Fibroblast of mammary gland (primary cell): ENCODE results near the gene RASSF4.

Experiments
- DNase-seq: peaks from one replicate; pipeline ENCODE4 v3.0.0-alpha.2; 2010; ENCODE audit warnings: low read depth
- H3K4me3 ChIP-seq: 2 replicates; pipeline ENCODE4 v1.5.1; 2011; ENCODE audit warnings: low read depth, mild to moderate bottlenecking, low read length, moderate library complexity; ENCODE audit not compliant: control insufficient read depth
- TF ChIP-seq, protein P1 (sequence below): conservative IDR thresholded peaks from 2 replicates; pipeline ENCODE4 v1.5.1; 2011; ENCODE audit warnings: low read depth, low read length, inconsistent platforms; ENCODE audit not compliant: control insufficient read depth, insufficient read depth

The RASSF4 gene

GRCh38 chr10:44948642-44949041 lies 11.0 kb upstream of the RASSF4 start:
- TF ChIP-seq, protein P1, sequence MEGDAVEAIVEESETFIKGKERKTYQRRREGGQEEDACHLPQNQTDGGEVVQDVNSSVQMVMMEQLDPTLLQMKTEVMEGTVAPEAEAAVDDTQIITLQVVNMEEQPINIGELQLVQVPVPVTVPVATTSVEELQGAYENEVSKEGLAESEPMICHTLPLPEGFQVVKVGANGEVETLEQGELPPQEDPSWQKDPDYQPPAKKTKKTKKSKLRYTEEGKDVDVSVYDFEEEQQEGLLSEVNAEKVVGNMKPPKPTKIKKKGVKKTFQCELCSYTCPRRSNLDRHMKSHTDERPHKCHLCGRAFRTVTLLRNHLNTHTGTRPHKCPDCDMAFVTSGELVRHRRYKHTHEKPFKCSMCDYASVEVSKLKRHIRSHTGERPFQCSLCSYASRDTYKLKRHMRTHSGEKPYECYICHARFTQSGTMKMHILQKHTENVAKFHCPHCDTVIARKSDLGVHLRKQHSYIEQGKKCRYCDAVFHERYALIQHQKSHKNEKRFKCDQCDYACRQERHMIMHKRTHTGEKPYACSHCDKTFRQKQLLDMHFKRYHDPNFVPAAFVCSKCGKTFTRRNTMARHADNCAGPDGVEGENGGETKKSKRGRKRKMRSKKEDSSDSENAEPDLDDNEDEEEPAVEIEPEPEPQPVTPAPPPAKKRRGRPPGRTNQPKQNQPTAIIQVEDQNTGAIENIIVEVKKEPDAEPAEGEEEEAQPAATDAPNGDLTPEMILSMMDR = no peak
- DNase-seq = no peak
- H3K4me3 ChIP-seq = no peak overlapping the region

DNA sequence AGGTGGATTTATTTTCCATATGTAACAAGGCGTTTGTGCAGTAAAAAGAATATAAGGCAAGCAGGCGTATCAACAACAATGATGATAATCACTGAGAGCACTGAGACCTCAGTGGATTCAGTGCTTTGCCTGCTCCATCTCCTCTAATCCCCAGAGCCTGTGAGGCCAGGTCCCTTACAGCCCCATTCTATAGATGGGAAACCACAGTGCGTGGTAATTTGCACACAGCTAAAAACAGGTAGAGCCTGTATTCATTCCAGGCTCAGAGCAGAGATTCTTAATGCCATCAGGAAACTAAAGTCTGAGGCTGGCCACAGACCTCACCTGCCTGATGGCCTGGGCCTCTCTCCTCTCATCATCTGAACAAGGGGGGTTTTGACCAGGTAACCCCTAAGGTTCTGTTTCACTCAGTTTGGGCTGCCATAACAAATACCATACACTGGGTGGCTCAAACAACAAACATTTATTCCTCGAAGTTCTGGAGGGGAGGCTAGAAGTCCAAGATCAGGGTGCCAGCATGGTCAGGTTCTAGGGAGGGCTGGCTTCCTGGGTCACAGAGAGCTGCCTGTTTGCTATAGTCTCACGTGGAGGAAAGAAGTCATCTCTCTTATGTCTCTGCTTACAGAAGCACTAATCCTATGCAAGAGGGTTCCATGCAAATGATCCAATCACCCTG lies 10.3 kb upstream of the RASSF4 start:
- H3K4me3 ChIP-seq = no peak overlapping the region
- DNase-seq = no peak
- TF ChIP-seq, protein P1 = peak; percentile 1

GRCh38 chr10:44949915-44950314 lies 9.7 kb upstream of the RASSF4 start:
- DNase-seq = no peak
- TF ChIP-seq, protein P1 = no peak
- no peak overlapping the region for H3K4me3 ChIP-seq

DNA sequence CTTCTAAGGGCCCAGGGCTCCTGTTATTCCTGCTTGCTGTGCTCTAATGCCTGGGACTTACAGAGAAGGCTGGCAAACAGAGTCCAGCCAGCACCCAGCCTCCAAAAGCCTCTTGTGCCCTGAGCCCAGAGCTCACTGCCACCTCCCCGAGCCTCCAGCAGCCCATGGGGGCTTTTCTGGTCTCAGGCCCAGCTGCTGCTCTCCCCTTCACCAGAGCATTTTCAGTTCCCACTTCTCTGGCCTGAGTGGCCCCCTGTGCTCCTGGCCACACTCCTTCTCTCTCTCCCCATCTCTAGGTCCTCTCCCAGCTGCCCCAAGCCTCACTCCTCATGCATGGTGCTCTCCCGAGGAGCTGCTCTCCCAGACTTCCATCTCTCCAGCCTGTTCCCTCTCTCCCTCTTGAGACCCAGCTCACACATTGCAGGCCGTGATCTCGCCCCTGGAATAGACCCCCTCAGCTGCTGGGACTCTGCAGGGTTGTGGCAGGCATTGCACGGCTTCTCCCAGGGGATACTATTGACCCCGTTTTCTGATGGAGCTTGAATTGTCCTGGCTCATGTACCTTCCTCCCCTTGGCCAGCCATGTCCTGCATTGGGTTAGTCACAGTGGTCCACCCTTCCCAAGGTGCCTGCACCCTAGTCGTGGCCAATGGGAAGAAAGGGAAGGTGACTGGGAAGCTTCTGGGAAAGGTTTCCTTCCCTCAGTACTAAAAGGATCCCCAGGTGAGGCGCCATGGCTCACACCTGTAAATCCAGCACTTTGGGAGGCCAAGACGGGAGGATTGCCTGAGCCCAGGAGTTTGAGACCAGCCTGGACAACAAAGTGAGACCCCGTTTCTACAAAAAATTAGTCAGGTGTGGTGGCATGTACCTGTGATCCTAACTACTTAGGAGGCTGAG lies 9.0 kb upstream of the RASSF4 start:
- no peak overlapping the region for H3K4me3 ChIP-seq
- no peak for DNase-seq
- TF ChIP-seq, protein P1 = no peak

- TF ChIP-seq, protein P1 = no peak
- no peak for DNase-seq
- H3K4me3 ChIP-seq = no peak overlapping the region
Measured at GRCh38 chr10:44951576-44952226, 7.9 kb upstream of the RASSF4 start.

GRCh38 chr10:44952779-44953231 lies 6.8 kb upstream of the RASSF4 start:
- DNase-seq = no peak
- TF ChIP-seq, protein P1 = no peak
- H3K4me3 ChIP-seq = no peak overlapping the region
